OCI-LY7 (cell line): ENCODE measurements around the gene LCP2.

Source experiments
- CTCF ChIP-seq: fragments of 200-600 bp; sonication (generic); conservative IDR thresholded peaks from 2 replicates; pipeline ENCODE4 v1.5.1; 2014; ENCODE audit warnings: mild to moderate bottlenecking, antibody characterized with exemption, low read length, moderate library complexity, mixed read lengths
- EZH2phosphoT487 ChIP-seq: fragments of 200-600 bp; sonication (generic); IDR thresholded peaks from 2 replicates; pipeline ENCODE4 v1.6.1; 2018; ENCODE audit warnings: low read depth, borderline replicate concordance, mild to moderate bottlenecking, mixed run types, antibody characterized with exemption, low read length, moderate library complexity, mixed read lengths

GRCh38 chr5:170248172-170248930, 49.2 kb downstream of the LCP2 start:
- TF ChIP-seq CTCF (no peak), EZH2phosphoT487 (no peak)
